Bronchial epithelial cell (primary cell): ENCODE results near the gene TBC1D7. TPM values are rescaled to one million over a fixed set of nuclear protein-coding genes. Genes with fewer than 3 reads are reported as not detected.
A peak's percentile ranks its signal among the peaks of the same experiment; 100 is the strongest.

Experiments
- DNase-seq: peaks from one replicate; pipeline ENCODE4 v3.0.0-alpha.2; 2010; ENCODE audit warnings: low read depth
- FAIRE-seq: peaks from 2 replicates; lab custom pipeline; 2011; peaks lifted over from hg19 to GRCh38; lab: Jason Lieb, UNC
- H3K27me3 ChIP-seq: 2 replicates; pipeline ENCODE4 v1.5.1; 2011; ENCODE audit warnings: low read length; ENCODE audit not compliant: control insufficient read depth, insufficient read depth
- H3K36me3 ChIP-seq: 2 replicates; pipeline ENCODE4 v1.5.1; 2011; ENCODE audit warnings: low read length; ENCODE audit not compliant: control insufficient read depth, insufficient read depth
- H3K4me3 ChIP-seq: 2 replicates; pipeline ENCODE4 v1.5.1; 2011; ENCODE audit warnings: mild to moderate bottlenecking, low read depth, low read length, control low read depth
- total RNA-seq: library from RNA; depleted of rRNA; stranded (reverse); fragments of >200 nt; gene quantifications from 2 replicates; pipeline ENCODE4 v1.2.1, GENCODE V29; 2014
- TF ChIP-seq, protein P1 (sequence below): IDR thresholded peaks from 2 replicates; pipeline ENCODE4 v1.5.1; 2011; ENCODE audit warnings: mild to moderate bottlenecking, moderate library complexity, low read length, control low read depth, inconsistent platforms; ENCODE audit not compliant: insufficient read depth, severe bottlenecking

Gene TBC1D7
- total RNA-seq, 1 donor from 2014 or later: 44.5 TPM

DNA sequence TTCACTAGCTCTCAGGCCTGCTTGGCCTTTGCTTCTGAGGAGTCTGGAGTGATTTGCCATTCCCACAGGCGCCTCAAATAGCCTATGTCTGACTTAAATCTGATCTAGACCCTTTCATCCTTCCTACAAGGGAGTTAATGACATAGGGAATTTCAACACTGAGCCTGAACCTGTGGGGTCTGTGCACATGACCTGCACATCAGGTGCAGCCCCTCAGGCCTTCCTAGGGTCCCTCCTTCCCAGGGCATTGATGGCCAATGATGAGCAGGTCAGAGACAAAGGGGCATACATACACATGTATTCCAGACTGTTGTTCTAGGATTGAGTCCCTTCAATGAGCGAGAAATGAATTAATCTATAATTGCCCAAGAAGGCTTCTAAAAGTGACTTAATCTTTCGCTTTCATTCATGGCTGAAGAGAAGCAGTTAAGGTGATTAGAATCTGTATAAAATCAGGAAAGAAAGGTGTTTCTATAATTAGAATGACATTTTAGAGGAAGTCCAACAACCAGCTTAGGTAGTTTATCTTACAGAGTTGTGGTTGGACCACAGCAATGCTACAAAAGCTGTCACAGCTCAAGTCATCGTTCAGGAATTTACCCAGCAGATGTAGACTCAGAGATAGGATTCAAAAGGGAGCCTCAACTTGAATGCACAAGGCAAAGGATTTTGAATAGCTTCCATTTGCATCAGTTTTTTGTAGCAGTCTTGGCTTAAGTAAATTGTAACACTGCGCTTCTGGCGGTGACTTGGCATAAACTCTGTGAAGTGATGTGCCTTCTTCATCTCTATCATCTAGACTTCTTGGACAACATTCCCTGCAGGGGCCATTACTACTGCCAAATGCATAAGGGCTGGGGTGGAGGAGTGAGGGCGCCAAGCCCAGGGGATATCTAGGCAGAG is 27.0 kb upstream of the TBC1D7 start:
- peak; percentile 95 for DNase-seq
- Histone ChIP-seq H3K27me3 (no peaks in the 10 kb centered on the region), H3K36me3 (no peaks in the 10 kb centered on the region), H3K4me3 (no peak overlapping the region)
- TF ChIP-seq, protein P1, sequence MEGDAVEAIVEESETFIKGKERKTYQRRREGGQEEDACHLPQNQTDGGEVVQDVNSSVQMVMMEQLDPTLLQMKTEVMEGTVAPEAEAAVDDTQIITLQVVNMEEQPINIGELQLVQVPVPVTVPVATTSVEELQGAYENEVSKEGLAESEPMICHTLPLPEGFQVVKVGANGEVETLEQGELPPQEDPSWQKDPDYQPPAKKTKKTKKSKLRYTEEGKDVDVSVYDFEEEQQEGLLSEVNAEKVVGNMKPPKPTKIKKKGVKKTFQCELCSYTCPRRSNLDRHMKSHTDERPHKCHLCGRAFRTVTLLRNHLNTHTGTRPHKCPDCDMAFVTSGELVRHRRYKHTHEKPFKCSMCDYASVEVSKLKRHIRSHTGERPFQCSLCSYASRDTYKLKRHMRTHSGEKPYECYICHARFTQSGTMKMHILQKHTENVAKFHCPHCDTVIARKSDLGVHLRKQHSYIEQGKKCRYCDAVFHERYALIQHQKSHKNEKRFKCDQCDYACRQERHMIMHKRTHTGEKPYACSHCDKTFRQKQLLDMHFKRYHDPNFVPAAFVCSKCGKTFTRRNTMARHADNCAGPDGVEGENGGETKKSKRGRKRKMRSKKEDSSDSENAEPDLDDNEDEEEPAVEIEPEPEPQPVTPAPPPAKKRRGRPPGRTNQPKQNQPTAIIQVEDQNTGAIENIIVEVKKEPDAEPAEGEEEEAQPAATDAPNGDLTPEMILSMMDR: no peak
- FAIRE-seq: no peak

DNA sequence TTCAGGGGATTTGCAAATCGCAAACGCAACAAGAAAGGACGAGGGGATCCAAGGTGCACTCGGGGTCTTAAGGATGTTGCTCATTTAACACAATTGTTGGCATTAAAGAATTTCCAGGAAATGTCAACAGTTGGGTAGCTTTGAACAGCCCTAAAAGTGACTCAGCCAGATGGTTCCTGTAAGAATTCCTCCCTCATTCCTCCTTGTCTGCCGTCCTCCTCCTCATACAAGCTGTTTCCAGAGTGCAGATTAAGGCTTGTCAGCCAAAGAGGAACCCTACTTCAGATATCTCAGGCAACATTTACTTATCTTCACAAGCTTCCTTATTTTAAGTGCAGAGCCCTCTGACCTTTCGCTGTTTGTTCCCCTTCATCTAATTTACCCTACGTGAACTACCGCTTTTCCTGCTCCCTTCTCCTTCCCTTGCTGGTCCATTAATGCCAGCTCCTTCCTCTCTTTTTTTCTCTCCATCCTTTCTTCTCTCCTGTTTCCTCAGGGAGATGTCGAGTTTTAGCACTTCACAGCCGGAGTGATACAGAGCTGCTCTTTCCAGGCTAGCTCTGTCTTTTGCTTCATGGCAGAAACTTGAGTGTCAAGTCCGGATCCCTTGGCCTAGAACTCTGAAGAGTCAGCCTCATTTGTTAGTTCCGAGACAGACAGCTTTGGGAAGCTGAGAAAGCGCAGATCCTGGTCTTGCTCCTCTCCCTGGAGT is 26.1 kb upstream of the TBC1D7 start:
- peak; percentile 71 for DNase-seq
- FAIRE-seq: no peak
- H3K4me3 ChIP-seq: no peak overlapping the region
- no peaks in the 10 kb centered on the region for H3K36me3 ChIP-seq
- TF ChIP-seq, protein P1: no peak
- no peaks in the 10 kb centered on the region for H3K27me3 ChIP-seq

DNA sequence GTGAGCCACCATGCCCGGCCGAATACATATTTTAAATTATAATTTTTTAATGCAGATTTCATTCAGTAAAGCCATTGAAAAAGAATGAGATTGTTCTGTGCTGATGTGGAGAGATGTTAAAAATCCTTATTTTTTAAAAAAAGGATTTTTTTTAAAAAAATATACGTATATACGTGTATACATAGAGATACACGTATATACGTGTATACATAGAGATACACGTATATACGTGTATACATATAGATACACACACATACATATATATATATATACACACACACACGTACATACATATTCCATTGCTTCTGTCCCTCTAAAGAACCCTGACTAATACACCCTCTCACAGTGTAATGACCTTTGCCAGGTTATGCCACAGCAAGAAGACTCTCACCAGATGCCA is 23.8 kb upstream of the TBC1D7 start:
- TF ChIP-seq, protein P1: no peak
- Histone ChIP-seq H3K4me3 (no peak overlapping the region), H3K36me3 (no peaks in the 10 kb centered on the region), H3K27me3 (no peaks in the 10 kb centered on the region)
- DNase-seq (no peak), FAIRE-seq (no peak)

DNA sequence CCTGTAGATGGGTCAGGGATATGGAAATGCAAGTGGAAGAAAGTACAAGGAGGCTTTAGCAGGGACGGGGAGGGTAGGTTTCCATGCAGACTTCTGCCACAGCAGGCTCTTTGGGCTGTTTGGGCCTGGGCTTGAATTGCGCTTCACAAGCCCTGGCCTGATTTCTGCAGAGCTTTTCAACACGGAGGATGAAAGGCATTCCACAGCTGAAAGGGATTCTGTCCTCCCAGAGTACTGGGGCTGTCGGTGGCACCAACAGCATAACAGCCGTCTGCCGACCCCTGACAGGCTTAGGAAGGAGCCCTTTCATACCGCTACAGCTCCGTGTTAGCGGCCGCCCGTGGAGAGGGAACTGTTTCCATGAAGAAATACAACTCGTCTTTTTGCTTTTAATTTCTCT is 22.9 kb upstream of the TBC1D7 start:
- DNase-seq: no peak
- TF ChIP-seq, protein P1: no peak
- no peaks in the 10 kb centered on the region for H3K36me3 ChIP-seq
- no peak for FAIRE-seq
- H3K27me3 ChIP-seq: no peaks in the 10 kb centered on the region
- no peak overlapping the region for H3K4me3 ChIP-seq

DNA sequence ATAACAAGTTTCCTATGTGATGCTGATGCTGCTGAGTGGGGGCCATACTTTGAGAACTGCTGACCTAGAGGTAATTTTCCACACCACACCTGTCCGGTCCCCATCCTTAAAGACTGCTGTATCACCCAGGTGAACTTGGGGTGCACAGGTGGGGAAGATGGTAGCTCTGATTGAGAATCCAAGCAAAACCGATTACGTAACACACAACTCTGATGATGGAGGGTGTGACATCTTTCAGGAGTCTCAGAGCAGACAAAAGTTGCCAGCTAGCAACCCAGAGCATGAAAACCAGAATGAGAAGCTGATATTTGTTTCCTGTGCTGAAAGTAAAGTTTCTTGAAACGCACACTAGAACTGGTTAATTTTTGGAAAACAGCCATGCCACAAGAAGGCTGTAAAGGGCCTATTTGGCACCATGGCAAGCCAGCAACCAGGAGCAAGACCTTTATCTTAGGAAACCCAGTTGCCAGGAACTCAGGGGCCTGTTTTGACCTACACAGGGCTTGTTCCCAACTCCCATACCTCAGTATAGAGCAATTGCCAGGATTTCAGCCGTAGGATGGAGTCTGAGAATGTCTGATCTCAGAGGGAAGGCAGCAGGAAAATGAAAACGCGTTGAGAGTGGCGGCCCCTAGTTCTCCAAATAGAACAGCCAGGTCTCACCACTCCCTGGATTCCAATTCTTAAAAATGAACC is 21.6 kb upstream of the TBC1D7 start:
- DNase-seq (no peak), FAIRE-seq (no peak)
- Histone ChIP-seq H3K36me3 (no peaks in the 10 kb centered on the region), H3K4me3 (no peak overlapping the region), H3K27me3 (no peaks in the 10 kb centered on the region)
- TF ChIP-seq, protein P1: no peak
